GM21737 (cell line): ENCODE results near the gene GPC5.
"Not testable (repeated sequence)": the region's sequence is repeated elsewhere in the genome, so short reads cannot be mapped to it uniquely, and the experiment has no call there.

ENCODE experiments used
- ATAC-seq: cut with Tn5 transposase; IDR thresholded peaks from one replicate; pipeline ENCODE4 v1.9.1; 2021; ENCODE audit warnings: mild to moderate bottlenecking, moderate library complexity; ENCODE audit not compliant: unreplicated experiment

Gene GPC5

GRCh38 chr13:91398413-91399188 is at the start of gene GPC5:
Gene GPC5 (plus strand): TSS chr13:91398621.
- peak; percentile 96 for ATAC-seq

GRCh38 chr13:91348906-91349435 is 49.5 kb upstream of the GPC5 start:
- peak; percentile 49 for ATAC-seq

- no peak for ATAC-seq
These were observed 48.2 kb upstream of the GPC5 start for GRCh38 chr13:91349992-91350911.

GRCh38 chr13:91351123-91351522 is 47.3 kb upstream of the GPC5 start:
- ATAC-seq: no peak

GRCh38 chr13:91351980-91352379 is 46.4 kb upstream of the GPC5 start:
- ATAC-seq: no peak

GRCh38 chr13:91352891-91353290 is 45.5 kb upstream of the GPC5 start:
- ATAC-seq: not testable (repeated sequence)

- ATAC-seq: no peak
These were observed 44.9 kb upstream of the GPC5 start for GRCh38 chr13:91353494-91353893.

GRCh38 chr13:91355099-91355825 is 43.2 kb upstream of the GPC5 start:
- ATAC-seq: no peak

- ATAC-seq: no peak
These were observed 42.4 kb upstream of the GPC5 start for GRCh38 chr13:91355826-91356710.

GRCh38 chr13:91356919-91357612 is 41.4 kb upstream of the GPC5 start:
- ATAC-seq: no peak

- ATAC-seq: no peak
These were observed 40.6 kb upstream of the GPC5 start for GRCh38 chr13:91357613-91358386.

GRCh38 chr13:91358387-91358782 is 40.0 kb upstream of the GPC5 start:
- ATAC-seq: no peak

- no peak for ATAC-seq
These were observed 39.3 kb upstream of the GPC5 start for GRCh38 chr13:91359111-91359510.

GRCh38 chr13:91359631-91360030 is 38.8 kb upstream of the GPC5 start:
- no peak for ATAC-seq

GRCh38 chr13:91360246-91360751 is 38.1 kb upstream of the GPC5 start:
- ATAC-seq: no peak

GRCh38 chr13:91361755-91362271 is 36.6 kb upstream of the GPC5 start:
- no peak for ATAC-seq

- no peak for ATAC-seq
These were observed 35.5 kb upstream of the GPC5 start for GRCh38 chr13:91362908-91363307.

GRCh38 chr13:91368101-91368500 is 30.3 kb upstream of the GPC5 start:
- ATAC-seq: no peak
